Measurements from ENCODE around the gene IL1RL2.

DNA sequence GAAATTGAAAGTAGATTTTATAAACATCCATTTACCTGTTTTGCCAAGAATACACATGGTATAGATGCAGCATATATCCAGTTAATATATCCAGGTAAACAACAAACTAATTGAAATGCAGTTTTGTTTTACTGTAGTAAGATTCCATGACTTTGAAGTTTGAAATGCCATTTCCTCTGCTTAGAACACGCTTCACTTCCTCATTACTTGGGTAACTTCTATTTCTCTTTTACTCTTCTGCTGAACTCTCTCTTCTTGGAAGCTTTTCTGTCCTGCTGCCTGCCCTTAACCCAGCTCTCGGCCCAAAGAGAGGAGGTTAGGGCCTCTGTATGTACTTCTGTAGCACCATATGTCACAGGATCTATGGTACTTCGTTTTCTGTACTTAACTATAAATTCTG, 14.1 kb upstream of the IL1RL2 start:
- TF ChIP-seq NR3C1 (CRISPR knock-in tag; conservative IDR thresholded peaks at IDR 0.05; ENCODE audit: low read depth) (no peak), NR2C2 (CRISPR knock-in tag; IDR thresholded peaks at IDR 0.05) (no peak), IRF2 (CRISPR knock-in tag; IDR thresholded peaks at IDR 0.05; ENCODE audit: borderline replicate concordance, low read depth) (no peak), RELA (CRISPR knock-in tag; IDR thresholded peaks at IDR 0.05; ENCODE audit: borderline replicate concordance) (no peak), ETV6 (CRISPR knock-in tag; IDR thresholded peaks at IDR 0.05) (no peak), ZNF671 (CRISPR knock-in tag; IDR thresholded peaks at IDR 0.05) (no peak), NFE2L1 (CRISPR knock-in tag; IDR thresholded peaks at IDR 0.05) (no peak), NFYB (CRISPR knock-in tag; conservative IDR thresholded peaks at IDR 0.05; ENCODE audit: low read depth) (no peak)
- TF ChIP-seq, protein P1, sequence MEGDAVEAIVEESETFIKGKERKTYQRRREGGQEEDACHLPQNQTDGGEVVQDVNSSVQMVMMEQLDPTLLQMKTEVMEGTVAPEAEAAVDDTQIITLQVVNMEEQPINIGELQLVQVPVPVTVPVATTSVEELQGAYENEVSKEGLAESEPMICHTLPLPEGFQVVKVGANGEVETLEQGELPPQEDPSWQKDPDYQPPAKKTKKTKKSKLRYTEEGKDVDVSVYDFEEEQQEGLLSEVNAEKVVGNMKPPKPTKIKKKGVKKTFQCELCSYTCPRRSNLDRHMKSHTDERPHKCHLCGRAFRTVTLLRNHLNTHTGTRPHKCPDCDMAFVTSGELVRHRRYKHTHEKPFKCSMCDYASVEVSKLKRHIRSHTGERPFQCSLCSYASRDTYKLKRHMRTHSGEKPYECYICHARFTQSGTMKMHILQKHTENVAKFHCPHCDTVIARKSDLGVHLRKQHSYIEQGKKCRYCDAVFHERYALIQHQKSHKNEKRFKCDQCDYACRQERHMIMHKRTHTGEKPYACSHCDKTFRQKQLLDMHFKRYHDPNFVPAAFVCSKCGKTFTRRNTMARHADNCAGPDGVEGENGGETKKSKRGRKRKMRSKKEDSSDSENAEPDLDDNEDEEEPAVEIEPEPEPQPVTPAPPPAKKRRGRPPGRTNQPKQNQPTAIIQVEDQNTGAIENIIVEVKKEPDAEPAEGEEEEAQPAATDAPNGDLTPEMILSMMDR (IDR thresholded peaks at IDR 0.05), result no peak
- TF ChIP-seq, protein P2, sequence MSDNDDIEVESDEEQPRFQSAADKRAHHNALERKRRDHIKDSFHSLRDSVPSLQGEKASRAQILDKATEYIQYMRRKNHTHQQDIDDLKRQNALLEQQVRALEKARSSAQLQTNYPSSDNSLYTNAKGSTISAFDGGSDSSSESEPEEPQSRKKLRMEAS (CRISPR knock-in tag; IDR thresholded peaks at IDR 0.05), result no peak
